GM10266 (cell line): ENCODE data around the gene KNCN.

ENCODE experiments used
- DNase-seq: peaks from one replicate; pipeline ENCODE4 v3.0.0; 2012; ENCODE audit errors: extremely low spot score
- TF ChIP-seq, protein P1 (sequence below): IDR thresholded peaks from 2 replicates; pipeline ENCODE4 v1.5.1; 2012; ENCODE audit warnings: mild to moderate bottlenecking, low read depth; ENCODE audit not compliant: control insufficient read depth, insufficient read depth; ENCODE audit errors: missing control alignments

KNCN gene

DNA sequence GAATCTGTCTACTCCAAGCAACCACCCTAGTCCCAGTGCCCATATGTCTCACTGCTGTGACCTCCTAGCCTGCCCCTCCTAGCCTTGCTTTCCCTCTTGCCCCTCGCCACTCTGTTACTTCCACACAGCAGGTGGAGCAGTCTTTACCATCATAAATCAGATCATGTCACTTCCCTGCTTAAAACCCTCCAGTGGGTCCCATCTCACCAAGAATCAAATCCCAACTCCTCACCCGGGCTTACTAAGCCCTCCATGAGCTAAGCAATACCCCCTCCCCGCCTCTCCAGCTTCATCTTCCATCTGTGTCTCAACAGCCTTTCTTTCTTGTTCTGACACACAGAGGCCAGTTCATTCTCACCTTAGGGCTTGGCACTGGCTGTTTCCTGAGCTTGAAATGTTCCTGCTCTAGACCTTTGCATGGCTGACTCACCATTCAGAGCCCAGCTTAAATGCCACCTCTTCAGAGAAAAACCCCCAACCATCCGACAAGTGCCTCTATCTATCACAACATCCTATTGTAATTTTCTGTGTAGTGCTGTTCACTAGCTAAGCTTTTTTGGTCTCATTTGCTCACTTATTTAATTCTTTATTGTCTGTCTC lies 22.3 kb downstream of the KNCN start:
- DNase-seq: no peak
- TF ChIP-seq, protein P1, sequence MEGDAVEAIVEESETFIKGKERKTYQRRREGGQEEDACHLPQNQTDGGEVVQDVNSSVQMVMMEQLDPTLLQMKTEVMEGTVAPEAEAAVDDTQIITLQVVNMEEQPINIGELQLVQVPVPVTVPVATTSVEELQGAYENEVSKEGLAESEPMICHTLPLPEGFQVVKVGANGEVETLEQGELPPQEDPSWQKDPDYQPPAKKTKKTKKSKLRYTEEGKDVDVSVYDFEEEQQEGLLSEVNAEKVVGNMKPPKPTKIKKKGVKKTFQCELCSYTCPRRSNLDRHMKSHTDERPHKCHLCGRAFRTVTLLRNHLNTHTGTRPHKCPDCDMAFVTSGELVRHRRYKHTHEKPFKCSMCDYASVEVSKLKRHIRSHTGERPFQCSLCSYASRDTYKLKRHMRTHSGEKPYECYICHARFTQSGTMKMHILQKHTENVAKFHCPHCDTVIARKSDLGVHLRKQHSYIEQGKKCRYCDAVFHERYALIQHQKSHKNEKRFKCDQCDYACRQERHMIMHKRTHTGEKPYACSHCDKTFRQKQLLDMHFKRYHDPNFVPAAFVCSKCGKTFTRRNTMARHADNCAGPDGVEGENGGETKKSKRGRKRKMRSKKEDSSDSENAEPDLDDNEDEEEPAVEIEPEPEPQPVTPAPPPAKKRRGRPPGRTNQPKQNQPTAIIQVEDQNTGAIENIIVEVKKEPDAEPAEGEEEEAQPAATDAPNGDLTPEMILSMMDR: no peak

DNA sequence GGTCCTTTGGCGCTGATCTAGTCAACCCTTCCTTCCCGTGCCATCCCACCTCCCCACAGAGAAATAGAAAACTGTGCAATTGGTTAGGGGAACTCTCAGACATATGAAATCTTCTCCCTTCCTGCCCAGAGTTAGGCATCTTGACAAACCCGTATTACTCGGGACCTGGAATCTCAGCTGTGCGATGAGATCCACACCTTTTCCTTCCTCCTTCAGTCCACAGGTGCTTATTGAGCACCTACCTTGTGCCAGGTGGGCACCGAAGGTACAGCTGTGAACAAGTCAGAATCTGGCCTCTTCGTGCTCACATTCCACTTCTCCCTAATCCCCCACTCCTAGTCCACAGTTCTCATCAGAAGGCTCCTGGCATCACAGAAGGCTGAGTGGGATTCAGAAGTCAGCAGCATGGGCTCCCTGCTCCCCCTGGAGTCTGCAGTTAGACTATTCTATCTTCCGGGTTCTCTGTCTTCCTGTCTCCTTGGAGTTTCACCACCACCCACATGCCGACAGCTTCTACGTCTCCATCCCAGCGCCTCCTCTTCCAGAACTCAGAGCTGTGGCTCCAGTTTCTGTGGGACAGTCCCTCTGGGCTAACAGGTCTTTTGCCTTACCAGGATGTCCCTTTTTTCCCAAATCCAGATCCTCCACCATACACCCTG lies 23.0 kb downstream of the KNCN start:
- no peak for DNase-seq
- TF ChIP-seq, protein P1: no peak

DNA sequence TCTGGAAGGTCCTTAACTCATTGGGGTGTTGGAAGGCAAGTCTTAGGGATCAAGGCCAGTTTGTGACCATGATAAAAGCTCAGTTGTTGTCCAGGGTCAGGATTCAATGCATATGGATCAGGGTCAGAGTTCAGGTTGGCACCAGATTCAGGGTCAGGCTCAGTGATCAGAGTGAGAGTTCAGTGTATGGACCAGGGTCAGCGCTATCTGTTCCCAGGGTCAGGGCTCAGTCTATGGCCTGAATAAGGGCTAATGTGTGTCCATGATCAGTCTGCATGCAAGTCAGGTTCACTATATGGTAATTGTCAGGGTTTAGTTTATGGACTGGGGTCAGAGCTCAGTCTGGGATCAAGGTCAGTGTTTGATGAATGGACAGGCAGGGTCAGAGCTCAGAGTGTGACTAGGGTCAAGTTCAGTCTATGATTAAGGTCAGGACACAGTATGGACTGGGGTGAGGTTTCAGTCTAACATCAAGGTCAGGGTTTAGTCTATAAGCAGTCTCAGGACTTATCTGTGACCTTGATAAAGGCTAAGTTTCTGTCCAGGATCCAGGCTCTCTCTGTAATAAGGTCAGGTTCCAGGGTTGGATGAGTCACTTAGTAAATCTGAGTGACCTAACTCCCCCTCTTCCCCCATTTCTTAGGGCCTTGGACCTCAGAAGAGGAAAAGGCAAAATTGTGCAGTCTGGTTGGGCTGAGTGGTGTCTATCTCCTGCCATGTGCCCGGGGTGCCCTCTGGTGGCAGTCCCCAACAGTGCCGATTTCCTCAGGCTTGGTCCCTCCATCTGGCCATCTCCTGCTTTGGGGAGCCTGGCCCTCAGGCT lies 23.8 kb downstream of the KNCN start:
- TF ChIP-seq, protein P1: peak; percentile 98

DNA sequence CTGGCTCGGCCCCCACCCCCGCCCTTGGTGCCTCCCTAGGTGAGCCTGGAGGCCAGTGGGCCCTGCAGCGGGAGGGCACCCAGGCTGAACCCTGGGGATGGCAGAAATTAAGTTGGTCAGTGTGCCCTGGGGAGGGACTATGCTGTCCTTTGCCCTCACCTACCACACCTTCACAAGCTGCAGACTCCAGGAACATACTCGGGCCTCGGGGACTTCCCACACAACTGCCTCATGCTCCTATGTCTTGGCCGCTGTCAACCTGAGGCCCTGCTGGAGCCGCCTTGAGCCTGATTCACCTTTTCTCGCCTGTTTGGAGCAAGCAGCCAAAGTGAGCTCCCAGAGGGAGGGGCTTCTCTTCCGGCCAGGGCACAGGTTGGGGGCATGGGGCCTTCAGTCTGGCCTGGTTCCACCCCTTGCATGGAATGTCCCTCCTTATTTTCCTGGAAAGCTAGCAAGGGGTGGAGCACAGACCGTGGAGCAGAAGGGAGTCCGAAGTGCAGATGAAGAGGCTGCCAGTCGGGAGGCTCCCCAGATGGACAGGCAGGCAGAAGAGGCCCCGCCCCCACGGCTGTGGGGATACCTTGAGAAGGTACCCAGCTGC lies 24.7 kb downstream of the KNCN start:
- TF ChIP-seq, protein P1: no peak
- no peak for DNase-seq

More for the DNA sequence above, 23.8 kb downstream of the KNCN start:
- peak; percentile 89 for DNase-seq

DNA sequence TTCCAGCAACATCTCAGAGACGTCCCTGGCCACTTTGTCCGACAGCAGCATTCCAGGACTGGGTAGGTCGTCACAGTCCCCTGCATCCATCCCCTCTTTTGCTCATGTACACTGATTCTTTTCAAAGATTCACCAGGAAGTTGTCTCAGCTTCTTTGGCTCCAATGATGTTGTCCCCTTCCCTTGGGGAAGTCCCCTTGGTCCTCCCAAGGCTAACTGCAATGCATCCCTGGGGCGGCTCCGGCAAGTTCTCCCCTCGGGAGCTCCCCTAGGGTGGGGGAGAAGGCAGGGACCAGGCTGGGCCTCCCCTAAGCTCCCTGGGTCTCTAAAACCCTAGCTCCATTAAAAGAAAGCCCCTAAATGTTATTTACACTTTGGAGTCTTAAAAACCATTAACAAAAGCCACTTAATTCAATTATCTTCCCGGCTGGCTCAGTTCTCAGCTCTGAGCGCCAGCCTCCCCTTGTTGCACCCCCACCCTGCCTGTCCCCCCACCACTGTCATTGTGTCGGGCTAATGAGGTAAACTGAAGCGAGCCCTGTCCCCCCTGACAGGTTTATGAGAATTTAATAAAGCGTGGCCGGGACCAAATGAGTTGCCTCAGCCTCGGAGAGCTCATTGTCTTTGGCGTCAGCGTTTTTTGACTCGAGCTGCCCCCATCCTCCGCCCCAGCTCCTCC lies 25.3 kb downstream of the KNCN start:
- DNase-seq: no peak
- TF ChIP-seq, protein P1: no peak

DNA sequence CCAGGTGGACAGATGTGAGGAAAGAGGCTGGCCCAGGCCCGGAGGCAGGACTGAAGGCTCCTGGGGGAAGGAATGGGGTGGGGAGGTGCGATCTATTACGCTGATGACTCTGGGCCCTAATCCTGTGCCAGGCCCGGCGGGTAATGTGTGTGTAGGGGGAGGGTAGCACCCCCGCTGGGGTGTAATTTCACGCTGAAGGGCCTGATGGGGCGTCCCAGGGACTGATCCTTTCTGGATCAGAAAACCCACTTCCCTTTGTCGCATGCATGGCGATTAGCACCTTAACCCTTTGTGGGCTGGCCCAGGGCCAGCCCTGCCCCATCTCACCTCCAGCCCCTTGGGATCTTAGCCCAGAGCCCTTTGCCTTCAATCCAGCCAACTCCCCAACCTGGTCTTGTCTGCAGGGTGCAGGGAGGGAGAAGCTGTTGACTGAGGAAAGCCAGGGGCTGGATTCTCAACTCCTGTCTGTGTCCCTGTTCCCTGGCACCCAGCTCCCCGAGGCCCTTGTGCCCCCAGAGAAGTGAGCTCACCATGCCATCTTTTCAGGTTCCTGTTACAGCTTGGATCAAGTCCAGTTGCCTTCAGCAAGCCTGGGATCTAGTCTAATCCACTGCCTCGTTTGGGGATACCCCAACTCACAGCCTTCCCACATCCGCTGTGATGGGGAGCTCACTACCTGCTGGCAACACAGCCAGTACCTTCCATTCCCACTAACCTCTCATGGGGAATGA lies 26.0 kb downstream of the KNCN start:
- no peak for DNase-seq
- TF ChIP-seq, protein P1: no peak
